K562 (cell line): ENCODE data around the gene TNIK. TPM values are rescaled to one million over a fixed set of nuclear protein-coding genes. Genes with fewer than 3 reads are reported as not detected.

ENCODE experiments used
- ATAC-seq: fragments of 200-7000 bp; cut with Tn5 transposase; 3 replicates; pipeline ENCODE4 v1.9.1; 2020; ENCODE audit warnings: moderate library complexity
- BruUV-seq: library from RNA; stranded (reverse); fragments of 400-500 nt; replicated peaks from 2 replicates; lab custom pipeline; 2021; lab: Mats Ljungman, UMichigan
- CTCF ChIA-PET: fragments of 300-600 bp; formaldehyde crosslinking; extraction: SDS; loops from one replicate; lab custom pipeline; 2021; ENCODE audit warnings: low intra/inter-chr PET ratio; lab: Yijun Ruan, JAX
- POLR2A ChIA-PET: fragments of 300-600, 350-650 bp; sonication (Branson Sonifier 250); formaldehyde crosslinking; extraction: SDS; loops from one replicate; lab custom pipeline; 2021; ENCODE audit warnings: antibody characterized with exemption, inconsistent platforms; lab: Yijun Ruan, JAX
- DNase-seq, 4 experiments: peaks; one replicate each; pipeline versions ENCODE4 v3.0.0 to v3.0.0-alpha.2; 2011 to 2018; ENCODE audit warnings: low spot score in 3 of 4, mixed read lengths in 3 of 4; ENCODE audit errors: extremely low read depth in 1 of 4
- FAIRE-seq: peaks from 2 replicates; lab custom pipeline; 2011; peaks lifted over from hg19 to GRCh38; lab: Jason Lieb, UNC
- H2AFZ ChIP-seq: 2 replicates; pipeline ENCODE4 v1.6.0; 2011; ENCODE audit warnings: low read depth, low read length, control low read depth, inconsistent platforms
- H3K27ac ChIP-seq: fragments of 200-600 bp; 3 replicates; pipeline ENCODE4 v1.8.0; 2011; ENCODE audit warnings: low read depth, mild to moderate bottlenecking, control low read depth, inconsistent platforms, low read length, moderate library complexity, mixed read lengths; ENCODE audit errors: extremely low read depth
- H3K27me3 ChIP-seq, 2 experiments: fragments of 300-600 bp in 1 of 2; 2 replicates in 1 of 2; 3 replicates in 1 of 2; pipeline versions ENCODE4 v1.6.0 to v1.8.0; 2011; ENCODE audit warnings: inconsistent platforms in 2 of 2, low read length in 2 of 2, mild to moderate bottlenecking in 1 of 2, mixed read lengths in 1 of 2, moderate library complexity in 1 of 2; ENCODE audit not compliant: control insufficient read depth in 2 of 2, insufficient read depth in 2 of 2
- H3K36me3 ChIP-seq: fragments of 300-600 bp; 3 replicates; pipeline ENCODE4 v1.8.0; 2011; ENCODE audit warnings: mild to moderate bottlenecking, low read length, inconsistent platforms; ENCODE audit not compliant: control insufficient read depth, insufficient read depth
- H3K4me1 ChIP-seq, 2 experiments: fragments of 200-600 bp in 1 of 2; replicated peaks in 1 of 2; 2 replicates in 1 of 2; 3 replicates in 1 of 2; pipeline versions ENCODE4 v1.5.1 to v1.8.0; 2011; ENCODE audit warnings: inconsistent platforms in 2 of 2, low read length in 2 of 2, mild to moderate bottlenecking in 1 of 2, mixed read lengths in 1 of 2, moderate library complexity in 1 of 2; ENCODE audit not compliant: control insufficient read depth in 2 of 2, insufficient read depth in 2 of 2
- H3K4me2 ChIP-seq: 2 replicates; pipeline ENCODE4 v1.6.1; 2011; ENCODE audit warnings: low read length, control low read depth, inconsistent platforms, mixed read lengths; ENCODE audit not compliant: insufficient read depth
- H3K4me3 ChIP-seq: fragments of 200-600 bp; sonication (generic), shearing (Covaris generic); 2 replicates; pipeline ENCODE4 v1.5.1; 2016; ENCODE audit warnings: control low read depth, inconsistent platforms
- H3K79me2 ChIP-seq: fragments of 200-600 bp; 3 replicates; pipeline ENCODE4 v1.8.0; 2011; ENCODE audit warnings: low read length, inconsistent platforms; ENCODE audit not compliant: control insufficient read depth, insufficient read depth
- H3K9ac ChIP-seq, 2 experiments: 2 replicates each; pipeline versions ENCODE4 v1.6.0 to v1.6.1; 2011; ENCODE audit warnings: low read depth in 2 of 2, low read length in 2 of 2, control low read depth in 1 of 2, inconsistent platforms in 1 of 2, mild to moderate bottlenecking in 1 of 2, mixed read lengths in 1 of 2; ENCODE audit not compliant: insufficient read depth in 1 of 2
- H3K9me1 ChIP-seq: one replicate; pipeline ENCODE4 v1.6.0; 2011; ENCODE audit warnings: inconsistent platforms, mild to moderate bottlenecking, low read length, moderate library complexity; ENCODE audit not compliant: control insufficient read depth, insufficient read depth
- H3K9me3 ChIP-seq: replicated peaks from 2 replicates; pipeline ENCODE4 v1.5.1; 2011; ENCODE audit warnings: low read depth, low read length, inconsistent platforms; ENCODE audit not compliant: control insufficient read depth, insufficient read depth
- H4K20me1 ChIP-seq: replicated peaks from 2 replicates; pipeline ENCODE4 v1.6.1; 2011; ENCODE audit warnings: low read length, inconsistent platforms, mixed read lengths; ENCODE audit not compliant: control insufficient read depth, insufficient read depth
- ARID1B ChIP-seq: fragments of 450-650 bp; IDR thresholded peaks from 2 replicates; pipeline ENCODE4 v1.6.1; 2016; ENCODE audit warnings: antibody characterized with exemption, mild to moderate bottlenecking, inconsistent platforms
- E2F3 ChIP-seq: fragments of 250-450 bp; sonication (Bioruptor Pico); IDR thresholded peaks from 2 replicates; pipeline ENCODE4 v1.4.0; 2020; ENCODE audit warnings: mild to moderate bottlenecking
- EHMT2 ChIP-seq: fragments of 450-650 bp; IDR thresholded peaks from 2 replicates; pipeline ENCODE4 v1.6.1; 2018; ENCODE audit warnings: antibody characterized with exemption
- ETS2 ChIP-seq: IDR thresholded peaks from 2 replicates; pipeline ENCODE4 v1.6.1; 2016; ENCODE audit warnings: borderline replicate concordance, missing genetic modification characterization, mild to moderate bottlenecking, moderate library complexity, missing compliant biosample characterization; ENCODE audit not compliant: poor library complexity, severe bottlenecking
- L3MBTL2 ChIP-seq: fragments of 450-650 bp; IDR thresholded peaks from 2 replicates; pipeline ENCODE4 v1.6.1; 2016; ENCODE audit warnings: mild to moderate bottlenecking, moderate library complexity
- LCOR ChIP-seq: sonication (generic); formaldehyde crosslinking; IDR thresholded peaks from 2 replicates; pipeline ENCODE4 v1.8.0; 2022; ENCODE audit warnings: mild to moderate bottlenecking, missing genetic modification reagents
- MAZ ChIP-seq, 2 experiments: fragments of 450-650 bp in 1 of 2; sonication (generic) in 1 of 2; formaldehyde crosslinking; IDR thresholded peaks in 1 of 2; conservative IDR thresholded peaks in 1 of 2; 2 replicates each; pipeline versions ENCODE4 v1.4.0 to v1.5.0; 2020; ENCODE audit warnings: mild to moderate bottlenecking in 1 of 2, missing genetic modification reagents in 1 of 2
- MTA2 ChIP-seq: fragments of 450-650 bp; IDR thresholded peaks from 2 replicates; pipeline ENCODE4 v1.6.1; 2016; ENCODE audit warnings: low read depth
- NUFIP1 ChIP-seq: fragments of 450-650 bp; IDR thresholded peaks from 2 replicates; pipeline ENCODE4 v1.6.1; 2018; ENCODE audit not compliant: partially characterized antibody
- RBM15 ChIP-seq: fragments of 200-400 bp; formaldehyde crosslinking; IDR thresholded peaks from 2 replicates; pipeline ENCODE4 v1.6.1; 2018; ENCODE audit warnings: mild to moderate bottlenecking, low read length, moderate library complexity; ENCODE audit not compliant: insufficient read depth
- SMARCC2 ChIP-seq: fragments of 450-650 bp; IDR thresholded peaks from 2 replicates; pipeline ENCODE4 v1.6.1; 2017; ENCODE audit warnings: antibody characterized with exemption, moderate library complexity, mild to moderate bottlenecking, low read depth
- THAP12 ChIP-seq: fragments of 250-450 bp; sonication (Bioruptor Pico); IDR thresholded peaks from 2 replicates; pipeline ENCODE4 v1.9.0; 2021; ENCODE audit warnings: mild to moderate bottlenecking, inconsistent platforms
- TRIM24 ChIP-seq, 2 experiments: fragments of 450-650 bp; IDR thresholded peaks; 2 replicates each; pipeline ENCODE4 v1.6.1; 2016
- VEZF1 ChIP-seq: fragments of 200-800 bp; sonication (Bioruptor generic); IDR thresholded peaks from 2 replicates; pipeline ENCODE4 v1.6.1; 2017; ENCODE audit warnings: missing genetic modification characterization, missing compliant biosample characterization
- ZC3H8 ChIP-seq: fragments of 450-650 bp; IDR thresholded peaks from 2 replicates; pipeline ENCODE4 v1.6.1; 2017
- ZNF274 ChIP-seq: IDR thresholded peaks from 2 replicates; pipeline ENCODE4 v1.6.1; 2011; ENCODE audit warnings: low read depth, mild to moderate bottlenecking, low read length, moderate library complexity, borderline replicate concordance
- ZNF282 ChIP-seq: sonication (generic); formaldehyde crosslinking; IDR thresholded peaks from 2 replicates; pipeline ENCODE4 v1.8.1; 2023; ENCODE audit warnings: missing genetic modification reagents
- ZNF41 ChIP-seq: fragments of 250-450 bp; sonication (Bioruptor Pico); conservative IDR thresholded peaks from 2 replicates; pipeline ENCODE4 v1.4.0; 2020; ENCODE audit warnings: mild to moderate bottlenecking
- WGBS: fragments of 100-300 bp; shearing (Covaris generic); methylation state at CpG from one replicate; pipeline ENCODE4 v1.1.6; 2016; ENCODE audit warnings: low coverage, mixed read lengths; ENCODE audit not compliant: insufficient coverage; ENCODE audit errors: missing lambda C conversion rate; 5-methylcytosine and 5-hydroxymethylcytosine counted together
- in situ Hi-C: fragments of 300-500 bp; cut with MboI; formaldehyde crosslinking; loops from 4 replicates; pipeline ENCODE4 v1.15.0; 2018; ENCODE audit warnings: inconsistent platforms, mixed read lengths
- intact Hi-C: fragments of 100-400 bp; cut with micrococcal nuclease; formaldehyde crosslinking; loops from 2 replicates; pipeline ENCODE4 v1.14.2; 2022
- polyA plus RNA-seq, 8 experiments: library from polyadenylated mRNA; depleted of rRNA in 4 of 8; stranded (reverse) in 5 of 8; unstranded in 3 of 8; fragments of >200 nt; fragmentation: Nextera tagmentation in 2 of 8; fragmentation: Illumina TruSeq in 1 of 8; extraction: Ambion mirVana in 2 of 8; extraction: Trizol in 1 of 8; gene quantifications; 2 replicates each; pipeline versions ENCODE4 v1.2.1 to v1.2.3, GENCODE V29; 2011 to 2014; ENCODE audit warnings: inconsistent platforms in 1 of 8, missing spikeins in 1 of 8
- total RNA-seq, 7 experiments: library from RNA; depleted of rRNA in 6 of 7; stranded (reverse); fragments of >200 nt in 6 of 7; fragmentation: Illumina TruSeq in 2 of 7; extraction: Trizol in 2 of 7; gene quantifications; 2 replicates each; pipeline versions ENCODE4 v1.2.1 to v1.2.3, GENCODE V29; 2011 to 2021; ENCODE audit warnings: low replicate concordance in 1 of 7

TNIK gene
- total and polyA plus RNA-seq, 9 of the 15 experiments (the other 6 are each of a cell fraction or from before 2014, with no cell fraction given): 6.6 to 39.0 (median 24.7) TPM

- TF ChIP-seq E2F3 (CRISPR knock-in tag): no peak
- TF ChIP-seq TRIM24 (IDR thresholded peaks at IDR 0.05): no peak
- TF ChIP-seq L3MBTL2: no peak
Measured at GRCh38 chr3:171354049-171354705, 106.0 kb downstream of the TNIK start (continued).

- ChIA-PET CTCF (no interaction called here), POLR2A (interaction anchor here (1.5 kb wide), 1 partner anchor 10 kb away, joined by 4 read pairs; no protein-coding TSS in a partner anchor)
- FAIRE-seq (no peak), ATAC-seq (no peak), DNase-seq (no peak)
- Histone ChIP-seq H3K79me2 (peaks cover 22% of the 10 kb centered on the region; the same call in 2 of the 3 replicates), H2AFZ (no peak overlapping the region), H3K9ac (no peak overlapping the region), H3K4me2 (no peak overlapping the region), H3K27me3 (no peaks in the 10 kb centered on the region), H3K36me3 (no peaks in the 10 kb centered on the region; the same call in 2 of the 3 replicates), H4K20me1 (peaks cover 3% of the 10 kb centered on the region), H3K9me3 (no peaks in the 10 kb centered on the region), H3K4me1 (peaks cover 4 to 17% of the 10 kb centered on the region in 2 experiments; a peak in 4 of 5 replicates), H3K27ac (no peak overlapping the region), H3K4me3 (no peak overlapping the region), H3K9me1 (no peaks in the 10 kb centered on the region)
- in situ Hi-C loops (no loop called here), intact Hi-C loops (no loop called here)
- no TSS peak for BruUV-seq
- TF ChIP-seq NUFIP1 (no peak), ZNF41 (CRISPR knock-in tag) (no peak), ARID1B (no peak), TRIM24 (IDR thresholded peaks at IDR 0.05) (no peak), ZC3H8 (no peak), VEZF1 (no peak), ETS2 (tag) (no peak), SMARCC2 (no peak), RBM15 (no peak), LCOR (CRISPR knock-in tag) (no peak), ZNF282 (no peak), MAZ (CRISPR knock-in tag; conservative IDR thresholded peaks at IDR 0.05 in 1 of 2, IDR thresholded peaks at IDR 0.05 in 1 of 2) (no peak), ZNF274 (no peak), MTA2 (no peak), THAP12 (CRISPR knock-in tag) (no peak), EHMT2 (no peak)
- WGBS: 79% methylated on average over 4 of the region's 4 CpGs
Measured at GRCh38 chr3:171353423-171353822, 106.8 kb downstream of the TNIK start.
